HK-2 (cell line): ENCODE measurements around the gene EEFSEC.

Experiments used
- DNase-seq: peaks from one replicate; pipeline ENCODE4 v3.0.0-alpha.2; 2018; ENCODE audit not compliant: unreplicated experiment

Gene EEFSEC

DNA sequence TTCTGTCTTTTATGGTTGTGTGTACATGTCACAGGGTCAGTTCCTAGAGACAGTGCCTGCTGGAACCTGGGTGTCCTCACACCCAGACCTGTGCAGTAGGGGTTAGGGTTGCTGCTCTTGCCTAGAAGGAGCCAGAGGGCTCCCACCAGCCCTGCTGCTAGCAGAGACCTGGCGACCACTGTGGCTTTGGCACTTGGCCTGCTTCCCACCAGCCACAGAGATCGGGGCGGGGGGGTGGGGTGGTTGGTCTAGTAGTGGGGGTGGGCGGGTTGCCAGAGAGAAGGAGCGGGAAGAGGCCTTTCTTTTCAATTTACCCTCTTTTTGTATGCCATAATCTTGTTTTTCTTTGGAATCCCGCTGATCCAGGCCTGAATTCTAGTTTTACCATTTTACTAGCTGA, 29.4 kb downstream of the EEFSEC start:
- no peak for DNase-seq

DNA sequence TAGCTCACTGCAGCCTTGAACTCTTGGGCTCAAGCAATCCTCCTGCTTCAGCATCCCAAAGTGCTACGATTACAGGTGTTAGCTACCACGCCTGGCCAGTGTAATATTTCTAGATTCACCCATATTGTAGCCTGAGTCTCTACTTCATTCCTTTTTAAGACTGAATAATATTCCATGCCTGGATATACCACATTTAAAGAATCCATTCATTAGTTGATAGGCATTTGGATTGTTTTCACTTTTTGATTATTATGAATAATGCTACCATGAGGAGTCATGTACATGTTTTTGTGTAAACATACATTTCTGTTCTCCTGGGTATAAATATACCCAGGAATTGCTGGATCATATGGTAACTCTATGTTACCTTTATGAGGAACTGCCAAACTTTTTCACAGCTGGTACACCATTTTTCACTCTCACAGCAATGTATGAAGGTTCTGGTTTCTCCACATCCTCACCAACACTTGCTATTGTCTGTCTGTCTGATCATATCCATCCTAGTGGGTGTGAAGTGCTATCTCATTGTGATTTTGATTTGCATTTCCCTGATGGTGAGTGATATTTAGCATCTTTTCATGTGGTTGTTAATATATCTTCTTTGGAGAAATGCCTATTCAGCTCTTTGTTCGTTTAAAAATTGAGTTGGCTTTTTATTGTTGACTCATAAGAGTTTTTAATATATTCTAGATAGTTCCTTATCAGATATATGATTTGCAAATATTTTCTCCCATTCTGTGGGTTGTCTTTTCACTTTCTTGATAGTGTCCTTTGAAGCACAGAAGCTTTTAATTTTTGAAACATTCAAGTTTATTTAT, 32.6 kb downstream of the EEFSEC start:
- DNase-seq, result no peak

DNA sequence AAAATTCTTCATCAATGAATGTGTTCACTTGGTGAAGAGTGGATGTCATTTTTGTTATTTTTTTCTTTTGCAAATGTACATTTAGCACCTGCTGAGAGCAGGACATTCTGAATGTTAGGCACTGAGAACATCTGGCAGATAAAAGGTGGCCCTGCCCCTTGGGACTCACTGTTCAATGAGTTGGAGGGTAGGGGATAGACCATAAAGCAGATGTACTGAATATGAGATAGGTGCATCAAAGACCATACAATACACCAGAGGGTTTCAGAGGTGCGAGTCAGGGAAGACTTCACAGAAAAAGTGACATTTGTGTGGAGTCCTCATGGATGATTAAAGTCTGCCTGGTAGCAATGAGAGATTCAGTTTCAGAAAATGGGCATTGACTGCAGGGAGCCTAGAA, 34.2 kb downstream of the EEFSEC start:
- no peak for DNase-seq

DNA sequence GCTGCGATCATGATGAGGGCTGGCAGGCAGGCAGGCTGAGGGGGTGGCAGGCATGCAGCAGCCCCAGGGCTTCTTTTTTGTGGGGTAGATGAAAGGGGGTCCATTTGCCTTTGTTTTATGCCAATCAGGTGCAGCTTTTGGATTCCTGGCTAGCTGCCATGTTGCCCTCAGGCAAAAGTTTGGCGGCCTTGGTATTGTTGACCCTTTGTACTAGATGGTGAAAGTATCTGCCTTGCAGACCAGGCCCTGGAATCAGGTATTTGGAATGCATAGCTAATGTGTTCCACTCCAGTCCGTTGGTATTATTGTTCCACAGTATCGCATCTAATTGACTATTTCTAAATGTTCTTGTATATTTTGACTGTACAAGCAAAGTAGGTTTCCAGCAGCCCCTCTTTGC, 35.0 kb downstream of the EEFSEC start:
- no peak for DNase-seq

DNA sequence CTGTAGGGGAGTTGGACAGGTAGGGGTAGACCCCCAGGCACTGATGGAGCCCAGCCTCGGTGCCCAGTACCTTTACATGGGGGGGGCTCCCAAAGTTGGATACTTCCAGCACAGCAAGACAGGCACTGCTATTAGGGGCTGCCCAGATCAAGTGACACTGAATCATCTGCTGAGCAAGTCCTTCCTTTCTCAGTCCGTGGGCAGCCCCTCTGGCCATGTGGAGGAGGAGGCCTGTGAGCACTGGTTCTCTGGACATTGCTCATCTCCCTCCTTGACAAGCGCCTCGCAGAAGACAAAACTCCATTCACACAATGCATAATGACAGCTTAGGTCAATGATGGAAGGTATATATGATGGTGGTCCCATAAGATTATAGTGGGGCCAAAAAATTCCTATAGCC, 35.7 kb downstream of the EEFSEC start:
- DNase-seq, result peak; percentile 12

DNA sequence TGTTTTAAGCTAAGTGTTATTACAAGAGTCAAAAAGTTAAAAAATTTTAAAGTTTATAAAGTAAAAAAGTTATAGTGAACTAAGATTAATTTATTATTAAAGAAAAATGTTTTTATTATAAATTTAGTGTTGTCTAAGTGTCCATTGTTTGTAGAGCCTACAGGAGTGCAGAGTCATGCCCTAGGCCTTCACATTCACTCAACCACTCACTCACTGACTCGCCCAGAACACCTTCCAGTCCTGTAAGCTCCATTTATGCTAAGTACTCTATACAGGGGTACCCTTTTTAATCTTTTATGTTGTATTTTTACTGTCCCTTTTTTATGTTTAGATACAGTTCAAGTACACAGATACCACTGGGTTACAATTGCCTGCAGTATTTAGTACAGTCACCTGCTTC, 37.2 kb downstream of the EEFSEC start:
- DNase-seq, result no peak

DNA sequence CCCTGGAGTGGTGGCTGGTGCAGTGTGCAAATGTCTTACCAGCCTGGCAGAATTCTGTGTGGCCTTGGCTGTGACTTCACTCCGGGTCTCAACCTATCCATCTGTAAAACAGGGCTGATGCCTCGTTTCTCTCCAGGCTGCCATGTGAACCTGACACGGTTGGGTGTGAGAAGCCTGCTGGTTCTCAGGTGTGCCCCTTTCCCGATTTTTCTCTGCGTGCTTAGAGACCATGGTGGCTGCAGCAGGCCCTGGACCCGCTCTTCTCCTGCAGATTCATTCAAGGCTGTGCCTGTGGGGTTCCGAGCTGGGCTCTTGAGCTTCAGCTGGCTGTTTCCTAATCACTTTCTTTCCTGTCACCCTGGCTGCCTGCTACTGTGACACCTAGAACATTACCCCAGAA, 38.9 kb downstream of the EEFSEC start:
- no peak for DNase-seq

DNA sequence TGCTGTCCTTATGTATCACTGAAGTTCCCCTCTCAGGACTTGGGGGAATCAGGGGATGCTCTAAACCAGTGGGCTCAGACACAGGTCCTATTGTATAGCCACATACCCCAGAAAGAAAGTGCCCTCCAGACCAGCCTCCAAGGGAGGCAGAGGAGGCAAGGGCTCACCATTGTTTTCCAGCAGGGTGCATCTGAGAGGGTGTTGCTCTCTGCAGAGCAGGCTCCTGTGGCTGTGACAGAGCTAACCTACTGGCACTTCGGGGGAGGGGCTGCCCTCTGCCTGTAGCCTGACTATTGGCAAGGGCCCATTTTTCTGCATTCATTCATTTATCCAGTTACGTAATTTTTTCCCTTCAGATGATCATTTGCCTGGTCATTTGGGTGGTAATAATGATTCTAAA, 39.9 kb downstream of the EEFSEC start:
- DNase-seq, result no peak

DNA sequence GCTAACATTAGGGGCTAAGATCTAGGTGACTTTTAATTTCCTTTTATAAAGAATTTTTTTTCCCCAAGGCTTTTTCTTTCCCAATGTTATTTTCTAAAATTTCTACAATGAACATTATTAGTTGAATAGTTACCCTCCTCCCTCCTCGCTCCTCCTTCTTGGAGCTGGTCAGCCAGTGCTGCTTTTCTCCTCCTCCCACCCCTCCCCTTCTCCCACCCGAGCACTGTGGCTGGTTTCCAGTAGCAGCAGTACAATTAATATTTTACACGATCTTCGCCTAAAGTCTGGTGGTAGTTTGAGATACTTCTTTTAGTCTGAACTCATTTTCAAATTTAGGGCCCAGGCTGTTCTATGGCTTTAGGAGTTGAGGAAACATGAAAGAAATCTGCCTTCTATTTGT, 41.6 kb downstream of the EEFSEC start:
- DNase-seq, result no peak

DNA sequence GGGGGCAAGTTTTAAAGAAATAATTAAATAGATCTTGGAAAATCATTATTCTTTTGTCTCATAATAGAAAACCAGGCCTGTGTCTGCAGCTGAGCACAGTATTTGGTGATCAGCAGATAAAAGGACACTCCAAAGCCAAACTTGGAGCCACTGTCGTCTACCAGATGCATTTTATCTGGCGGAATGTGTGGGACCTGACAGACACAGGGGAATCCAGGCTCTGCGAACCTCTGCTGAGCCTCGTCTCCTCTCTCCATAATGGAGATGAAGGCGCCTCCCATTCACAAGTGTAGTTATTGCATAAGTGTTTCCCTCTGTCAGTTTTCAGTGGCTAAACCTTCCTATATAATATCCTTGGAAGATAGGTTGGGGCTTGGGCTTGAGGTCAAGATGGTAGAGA, 42.1 kb downstream of the EEFSEC start:
- DNase-seq, result no peak

DNA sequence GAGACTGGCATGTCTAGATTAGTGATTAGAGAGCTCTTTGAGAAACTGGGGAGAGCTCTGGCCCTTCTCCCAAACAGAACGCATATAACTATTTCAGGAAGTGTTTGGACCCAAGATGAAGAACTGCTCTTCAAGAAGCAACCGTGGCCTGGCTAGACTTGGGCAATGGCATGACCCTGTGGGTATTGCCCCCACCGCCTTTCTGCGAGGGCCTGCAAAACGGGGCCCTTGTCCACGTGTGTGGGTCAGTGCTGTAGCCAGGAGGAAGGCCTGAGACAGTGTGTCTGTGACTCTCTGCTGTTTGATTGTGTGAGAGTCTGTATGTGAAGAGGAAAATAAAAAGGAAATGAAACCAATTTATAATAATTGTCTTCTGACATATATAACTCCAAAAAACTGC, 42.5 kb downstream of the EEFSEC start:
- no peak for DNase-seq

DNA sequence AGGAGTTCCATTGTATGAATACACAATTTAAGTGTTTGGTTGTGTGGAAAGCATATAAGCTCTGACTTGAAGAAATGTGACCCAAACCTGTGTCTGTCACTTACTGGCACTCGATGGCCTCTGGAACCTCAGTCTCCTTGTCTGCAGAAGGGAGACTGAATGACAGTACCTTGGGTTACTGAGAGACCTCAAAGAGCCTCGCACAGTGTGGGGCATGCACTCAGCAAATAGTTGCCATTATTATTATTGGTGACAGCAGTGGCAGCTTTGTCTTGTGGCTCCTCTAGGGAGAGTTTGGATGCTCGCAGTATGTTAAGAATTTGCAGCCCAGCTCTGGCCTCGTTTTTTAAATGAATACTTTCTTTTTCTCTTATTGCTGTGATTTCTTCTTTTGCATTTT, 43.4 kb downstream of the EEFSEC start:
- no peak for DNase-seq

DNA sequence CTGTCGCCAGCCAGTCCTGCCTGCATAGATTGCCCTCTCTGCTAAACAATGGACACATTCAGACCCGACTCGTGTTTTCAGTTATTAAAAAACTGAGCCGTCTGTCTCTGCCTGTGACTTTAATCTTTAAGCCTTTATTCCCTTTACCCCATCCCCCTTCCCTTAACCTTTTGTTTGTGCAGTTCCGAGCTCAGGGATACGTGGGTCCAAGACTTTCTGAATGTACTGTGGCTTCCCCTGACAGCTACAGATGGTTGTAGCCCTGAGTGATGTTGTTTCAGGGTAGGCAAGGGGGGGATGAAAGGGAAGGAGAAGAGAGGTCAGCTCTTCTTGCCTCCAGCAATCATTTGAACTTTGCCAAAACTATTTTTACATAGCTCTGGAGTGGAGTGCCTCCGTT, 44.6 kb downstream of the EEFSEC start:
- DNase-seq, result no peak

DNA sequence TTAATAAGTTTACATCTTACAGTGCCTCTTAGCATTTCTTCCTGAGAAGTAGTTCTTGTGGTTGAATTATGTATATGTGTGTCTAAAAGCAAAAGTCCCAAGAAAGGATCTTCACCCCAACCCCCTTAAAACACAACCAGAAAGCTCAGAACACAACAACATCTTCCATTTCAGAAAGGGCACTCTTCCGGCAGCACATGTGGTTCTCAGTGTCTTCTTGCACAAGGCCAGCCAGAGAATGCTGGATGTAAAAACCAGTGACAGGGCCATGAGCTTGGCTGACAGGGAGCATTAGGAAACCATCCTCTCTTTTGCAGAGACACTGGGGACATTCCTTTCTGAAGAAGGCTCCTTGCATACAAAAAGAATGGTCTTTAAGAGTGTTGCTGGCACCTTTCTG, 45.0 kb downstream of the EEFSEC start:
- DNase-seq, result no peak

DNA sequence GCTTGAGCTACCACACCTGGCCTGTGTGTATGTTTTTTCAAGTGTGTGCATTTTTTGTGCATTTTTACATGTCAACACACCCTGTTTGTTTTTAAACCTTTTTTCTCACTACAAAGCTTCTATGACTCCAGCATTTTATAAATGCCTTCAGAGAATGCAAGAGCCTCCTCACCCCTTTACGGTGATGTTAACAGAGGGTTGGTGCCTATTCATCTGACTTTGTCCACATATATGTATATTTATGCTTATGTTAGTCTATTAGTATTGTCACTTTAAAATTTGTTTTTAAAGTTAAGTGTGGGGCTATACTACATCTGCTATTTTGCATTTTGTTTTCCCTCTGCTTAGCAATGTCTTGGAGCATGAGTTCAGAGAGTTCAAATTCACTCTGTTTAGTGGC, 45.8 kb downstream of the EEFSEC start:
- DNase-seq, result no peak

DNA sequence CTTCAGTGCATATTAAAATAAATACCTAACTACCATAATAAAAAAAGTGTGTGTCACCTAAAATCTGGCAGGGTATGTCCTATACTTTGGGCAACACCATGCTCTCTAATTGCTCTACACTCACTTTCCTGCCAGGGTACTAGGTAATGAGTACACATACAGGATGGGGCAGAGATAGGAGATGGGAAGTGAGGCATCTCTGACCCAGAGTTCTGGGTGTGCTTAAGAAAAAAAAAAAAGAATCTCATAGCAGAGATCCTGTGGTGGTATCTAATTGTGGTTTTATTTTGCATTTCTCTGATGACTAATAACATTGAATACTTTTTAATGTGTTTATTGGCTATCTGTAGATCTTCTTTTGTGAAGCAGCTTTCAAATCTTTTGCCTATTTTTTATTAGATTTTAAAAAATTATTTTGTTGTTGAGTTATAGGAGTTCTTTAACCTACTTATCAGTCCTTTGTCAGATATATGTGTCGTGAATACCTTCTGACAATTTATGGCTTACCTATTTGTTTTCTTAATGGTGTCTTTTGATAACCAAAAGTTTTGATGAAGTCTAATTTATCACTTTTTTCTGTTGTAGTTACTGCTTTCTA, 48.0 kb downstream of the EEFSEC start:
- DNase-seq, result no peak

DNA sequence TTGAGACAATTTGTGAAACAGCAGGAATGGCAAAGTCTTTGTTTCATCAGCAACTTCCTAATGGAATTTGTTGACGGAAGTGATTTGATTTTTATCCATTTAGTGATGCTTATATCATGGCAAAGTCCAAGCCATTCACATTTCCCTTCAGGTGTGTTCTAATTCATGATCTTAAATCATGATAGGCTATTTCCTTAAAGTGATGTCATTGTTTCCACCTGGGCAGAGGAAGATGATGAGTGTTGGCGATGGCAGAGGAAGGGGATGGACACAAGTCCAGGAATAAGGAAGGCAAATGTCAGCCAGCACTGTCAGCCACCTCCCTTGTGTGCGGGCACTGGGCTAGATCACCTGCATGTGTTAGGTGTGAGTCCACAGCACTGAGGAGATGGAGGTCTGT, 49.9 kb downstream of the EEFSEC start:
- DNase-seq, result no peak

DNA sequence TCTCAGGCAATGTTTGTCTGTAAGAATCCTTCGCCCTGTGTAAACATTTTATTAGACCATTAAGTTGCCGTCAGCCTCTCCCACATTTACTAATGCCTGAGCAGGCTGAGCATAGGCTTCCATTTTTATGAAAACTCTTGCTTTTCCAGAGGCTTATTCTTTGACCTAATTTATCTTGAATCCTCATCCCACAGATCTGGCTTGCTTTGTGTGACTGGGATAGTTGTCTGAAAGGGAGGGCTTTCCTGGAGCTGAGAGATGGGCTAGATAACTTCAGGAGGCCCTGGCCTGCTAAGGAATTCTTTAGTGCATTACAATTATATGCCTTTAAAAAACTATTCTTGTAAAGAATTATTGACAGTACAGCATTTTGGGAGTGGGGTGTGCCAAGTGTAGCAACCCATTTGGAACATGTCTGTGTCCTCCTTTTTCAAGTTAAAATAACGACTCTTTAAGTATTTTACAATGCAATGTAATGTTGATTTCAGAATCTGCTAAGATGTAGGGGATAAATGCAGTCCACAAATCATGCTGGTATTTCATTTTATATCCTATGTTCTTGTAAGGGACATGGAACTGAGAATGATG, 52.4 kb downstream of the EEFSEC start:
- DNase-seq, result no peak

DNA sequence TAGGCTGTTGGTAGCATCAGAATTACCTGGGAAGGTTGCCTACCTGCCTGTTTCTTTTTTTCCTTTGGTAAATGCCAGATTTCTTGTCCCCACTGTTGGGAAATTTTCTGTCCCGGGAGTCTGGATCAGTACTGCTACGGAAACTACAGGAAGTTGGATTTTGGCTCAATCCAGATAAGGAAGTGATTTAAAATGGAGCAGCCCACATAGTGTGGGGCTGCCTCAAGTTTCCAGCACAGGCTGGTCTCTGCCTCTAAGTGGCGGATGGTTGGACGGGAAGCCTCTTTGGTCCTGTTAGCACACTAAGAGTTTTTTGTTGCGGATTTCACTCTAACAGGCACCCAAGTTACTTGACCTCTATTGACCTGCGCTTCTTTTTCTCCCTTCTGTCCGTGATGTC, 54.7 kb downstream of the EEFSEC start:
- no peak for DNase-seq

DNA sequence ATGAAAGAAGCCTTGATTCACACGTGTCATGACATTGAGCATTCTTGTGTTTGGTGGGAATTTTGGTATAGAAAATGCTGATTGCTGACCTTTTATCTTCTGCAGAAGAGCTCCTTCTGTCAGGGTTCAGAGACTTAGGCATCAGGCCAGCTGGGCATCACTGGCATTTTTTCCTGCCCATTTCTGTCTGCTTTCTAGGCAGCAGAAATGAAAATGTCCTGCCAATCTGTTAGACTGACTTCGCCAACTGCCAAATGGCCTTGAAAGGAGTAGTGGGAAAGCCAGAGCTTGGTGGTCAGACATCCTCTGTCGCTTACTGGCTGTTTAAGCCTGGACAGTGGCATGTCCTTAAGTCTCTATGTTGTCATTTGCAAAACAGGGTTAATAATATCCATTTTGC, 57.4 kb downstream of the EEFSEC start:
- DNase-seq, result no peak

DNA sequence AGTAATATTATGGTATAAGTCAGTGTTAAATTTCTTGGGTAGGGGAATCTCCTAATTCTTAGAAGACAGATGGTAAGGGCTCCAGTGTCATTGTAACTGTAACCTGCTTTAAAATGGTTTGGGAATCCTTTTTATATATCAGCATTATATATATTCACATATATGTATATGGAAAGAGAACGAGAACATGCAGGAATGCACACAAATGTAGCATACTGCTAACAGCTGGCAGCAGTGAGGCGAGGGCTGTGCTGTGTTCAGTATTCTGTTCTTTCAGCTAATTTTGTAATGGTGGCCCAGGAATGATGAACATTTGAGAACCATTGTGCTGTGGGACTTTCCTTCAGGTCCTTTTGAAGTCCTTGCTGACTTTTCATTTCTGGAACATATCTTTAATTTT, 60.8 kb downstream of the EEFSEC start:
- DNase-seq, result no peak

DNA sequence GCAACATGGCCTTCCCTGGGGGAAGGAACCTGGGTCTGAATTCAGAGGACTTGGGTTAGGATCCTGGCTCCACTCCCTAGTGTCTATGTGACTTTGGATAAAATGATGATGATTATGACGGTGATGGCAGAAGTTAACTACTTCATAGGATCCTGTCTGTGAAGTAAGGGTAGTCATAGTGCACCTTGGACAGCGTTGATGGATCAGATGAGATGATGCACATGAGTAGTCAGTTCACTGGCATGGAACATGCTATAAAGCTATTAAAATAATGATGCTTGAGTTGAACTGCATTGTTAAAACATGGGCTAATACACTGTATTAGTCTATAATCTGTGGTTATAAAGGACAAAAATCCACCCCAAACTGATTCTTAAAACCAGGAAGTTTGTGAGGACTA, 62.0 kb downstream of the EEFSEC start:
- DNase-seq, result no peak

DNA sequence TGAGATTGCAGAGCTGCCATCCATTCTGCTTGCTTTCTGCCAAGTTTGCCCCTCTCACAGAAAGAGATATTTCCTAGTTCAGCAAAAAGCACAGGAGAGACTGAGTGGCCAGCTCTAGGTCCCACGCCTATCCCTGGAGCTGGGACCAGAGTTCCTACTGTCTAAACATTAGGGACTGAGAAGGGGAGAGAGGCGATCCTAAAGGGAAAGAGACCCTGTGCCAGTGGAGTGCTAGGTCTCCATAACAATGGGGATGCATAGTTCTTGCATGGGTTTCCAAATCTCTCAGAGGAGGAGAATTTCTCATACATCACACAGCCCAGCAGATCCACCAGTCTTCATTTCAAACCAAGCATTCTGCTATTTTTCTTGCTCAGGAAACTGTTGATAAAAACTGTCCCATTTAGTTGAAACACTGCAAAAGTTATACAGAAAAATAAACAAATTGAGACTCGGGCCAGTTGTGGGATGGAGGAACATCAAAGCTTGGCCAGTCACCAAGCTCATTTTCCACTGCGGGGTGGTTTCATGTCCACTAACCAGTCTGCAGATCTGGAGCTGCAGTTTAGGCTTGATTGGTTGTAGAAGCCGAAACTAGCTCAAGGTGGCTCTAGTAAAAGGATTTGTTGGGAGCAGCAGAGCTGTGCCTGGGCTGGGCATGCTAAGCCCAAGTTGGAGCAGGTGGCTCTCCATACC, 62.7 kb downstream of the EEFSEC start:
- no peak for DNase-seq
